Uterus (tissue), 2 donors: ENCODE results near the gene CAMK1D.

Source experiments
- POLR2A ChIP-seq, 2 donors: fragments of 450-650 bp; IDR thresholded peaks; one replicate each; pipeline ENCODE4 v1.6.1; 2016; ENCODE audit warnings: antibody characterized with exemption in 2 of 2, mild to moderate bottlenecking in 1 of 2, moderate library complexity in 1 of 2
- TF ChIP-seq, protein P1 (sequence below), 4 experiments: fragments of 200-600 bp in 2 of 4; fragments of 450-650 bp in 2 of 4; sonication (generic) in 2 of 4; IDR thresholded peaks; one replicate each; pipeline ENCODE4 v1.5.1; 2016 to 2019; ENCODE audit warnings: antibody characterized with exemption in 4 of 4, mild to moderate bottlenecking in 2 of 4, moderate library complexity in 1 of 4

DNA sequence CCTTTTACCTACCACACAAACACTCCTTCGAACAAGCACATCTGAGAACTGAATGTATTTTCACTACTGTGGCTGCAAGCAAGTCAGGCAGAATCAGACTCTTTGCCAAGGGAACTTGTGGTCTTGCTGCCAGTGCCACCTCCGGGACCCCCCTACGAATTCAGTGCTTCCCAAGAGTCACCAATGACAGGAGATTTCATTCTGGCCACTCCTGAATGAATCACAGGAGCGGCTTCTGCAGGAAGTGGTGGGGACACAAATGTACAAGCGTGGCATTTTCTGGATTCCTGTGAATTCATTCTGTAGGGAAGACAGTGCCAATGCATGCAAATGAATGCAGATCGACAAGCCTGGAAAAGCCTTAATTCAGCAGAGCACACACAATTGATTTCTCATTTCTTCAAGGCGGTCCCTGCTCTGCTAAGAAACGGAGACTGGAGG is 161.2 kb downstream of the CAMK1D start:
- TF ChIP-seq, protein P1, sequence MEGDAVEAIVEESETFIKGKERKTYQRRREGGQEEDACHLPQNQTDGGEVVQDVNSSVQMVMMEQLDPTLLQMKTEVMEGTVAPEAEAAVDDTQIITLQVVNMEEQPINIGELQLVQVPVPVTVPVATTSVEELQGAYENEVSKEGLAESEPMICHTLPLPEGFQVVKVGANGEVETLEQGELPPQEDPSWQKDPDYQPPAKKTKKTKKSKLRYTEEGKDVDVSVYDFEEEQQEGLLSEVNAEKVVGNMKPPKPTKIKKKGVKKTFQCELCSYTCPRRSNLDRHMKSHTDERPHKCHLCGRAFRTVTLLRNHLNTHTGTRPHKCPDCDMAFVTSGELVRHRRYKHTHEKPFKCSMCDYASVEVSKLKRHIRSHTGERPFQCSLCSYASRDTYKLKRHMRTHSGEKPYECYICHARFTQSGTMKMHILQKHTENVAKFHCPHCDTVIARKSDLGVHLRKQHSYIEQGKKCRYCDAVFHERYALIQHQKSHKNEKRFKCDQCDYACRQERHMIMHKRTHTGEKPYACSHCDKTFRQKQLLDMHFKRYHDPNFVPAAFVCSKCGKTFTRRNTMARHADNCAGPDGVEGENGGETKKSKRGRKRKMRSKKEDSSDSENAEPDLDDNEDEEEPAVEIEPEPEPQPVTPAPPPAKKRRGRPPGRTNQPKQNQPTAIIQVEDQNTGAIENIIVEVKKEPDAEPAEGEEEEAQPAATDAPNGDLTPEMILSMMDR (IDR thresholded peaks at IDR 0.05), result no peak
- TF ChIP-seq POLR2A (IDR thresholded peaks at IDR 0.05), result no peak
